Pancreas (tissue), 10 donors: Measurements from ENCODE around the gene TBCCD1. TPM values are rescaled to one million over a fixed set of nuclear protein-coding genes. Genes with fewer than 3 reads are reported as not detected.

Source experiments
- ATAC-seq, 4 donors: fragments of 200-7000 bp; cut with Tn5 transposase; one replicate each; pipeline versions ENCODE4 v1.8.0 to v1.9.1; 2020; ENCODE audit warnings: mild to moderate bottlenecking in 4 of 4, moderate library complexity in 4 of 4
- DNase-seq, 6 donors: peaks; one replicate each; pipeline ENCODE4 v3.0.0-alpha.2; 2020
- FAIRE-seq: peaks from 2 replicates; lab custom pipeline; 2012; peaks lifted over from hg19 to GRCh38; lab: Jason Lieb, UNC
- H3K27ac ChIP-seq, 4 donors: fragments of 200-600 bp; sonication (generic); 1 replicate in 3 of 4; 2 replicates in 1 of 4; pipeline versions ENCODE4 v1.5.0 to v1.8.0; 2020
- H3K27me3 ChIP-seq, 4 donors: fragments of 200-600 bp; one replicate each; pipeline ENCODE4 v1.8.0; 2021
- H3K36me3 ChIP-seq, 3 donors: fragments of 200-600 bp; sonication (generic) in 1 of 3; one replicate each; pipeline versions ENCODE4 v1.5.0 to v1.8.0; 2020 to 2021
- H3K4me1 ChIP-seq, 3 donors: fragments of 200-600 bp; one replicate each; pipeline ENCODE4 v1.8.0; 2021
- H3K4me3 ChIP-seq, 4 donors: fragments of 200-600 bp; sonication (generic) in 2 of 4; one replicate each; pipeline versions ENCODE4 v1.5.0 to v1.8.0; 2020 to 2021
- H3K9me3 ChIP-seq, 4 donors: fragments of 200-600 bp; one replicate each; pipeline ENCODE4 v1.8.0; 2021
- CTCF ChIP-seq, 4 donors: fragments of 200-600 bp; sonication (generic) in 3 of 4; IDR thresholded peaks; one replicate each; pipeline versions ENCODE4 v1.5.0 to v1.8.0; 2021; ENCODE audit warnings: antibody characterized with exemption in 4 of 4
- WGBS, 2 donors: extraction: QIAGEN DNeasy Blood & Tissue Kit; methylation state at CpG; one replicate each; pipeline ENCODE4 v1.1.7; 2013; 5-methylcytosine and 5-hydroxymethylcytosine counted together
- intact Hi-C, 3 donors: fragments of 100-400 bp; cut with DNase I; formaldehyde crosslinking; loops; one replicate each; pipeline versions ENCODE4 v1.11.1 to v1.14.2; 2022
- polyA plus RNA-seq, 2 donors: library from polyadenylated mRNA; stranded (reverse); fragments of 200-250 nt; gene quantifications; one replicate each; pipeline ENCODE4 v1.2.3, GENCODE V29; 2013
- total RNA-seq, 6 donors: library from RNA; stranded (reverse); fragmentation: NEBNext Ultra II Directional in 4 of 6; extraction: Animal tissue kit (Norgen Biotek cat#: 25700) in 4 of 6; gene quantifications; one replicate each; pipeline versions ENCODE4 v1.2.1 to v1.2.4, GENCODE V29; 2021 to 2023
- donor health status: healthy with polysubstance abuse.
- donor health status: DM: no; HTN: no; CAD: no; lungs with moderate emphysema.
- donor health status: DM: no; HTN: no; CAD: no.
- donor health status: control.
- donor health status: control.
- donor health status: Bipolar disorder and iron deficiency.
- donor health status: DM: yes; HTN: yes; CAD: no.
- donor health status: DM: no; HTN: no; CAD: no.
- donor health status: DM: no; HTN: no; CAD: no.
- donor health status: DM: yes; HTN: yes; CAD: no.

The TBCCD1 gene
- total and polyA plus RNA-seq, 8 donors, result 2.6 to 7.4 (median 5.1) TPM

- Histone ChIP-seq H3K4me1 (peaks cover 12 to 29% (median 22%) of the 10 kb centered on the region in 3 donors), H3K4me3 (no peak overlapping the region), H3K27ac (peak overlapping the region in 2 of 4 donors; percentile 53 to 71), H3K27me3 (no peaks in the 10 kb centered on the region), H3K9me3 (no peaks in the 10 kb centered on the region), H3K36me3 (peaks cover 0 to 4% (median 0%) of the 10 kb centered on the region in 3 donors)
- intact Hi-C loops, result no loop called here
- WGBS, 2 donors, result 75 to 83% methylated on average over 7 of the region's 7 CpGs
- DNase-seq (no peak), ATAC-seq (no peak), FAIRE-seq (no peak)
- no peak for TF ChIP-seq CTCF (IDR thresholded peaks at IDR 0.05)
Measured at GRCh38 chr3:186590580-186591295, 23.6 kb upstream of the TBCCD1 start.

- Histone ChIP-seq H3K36me3 (peaks cover 0 to 11% (median 0%) of the 10 kb centered on the region in 3 donors), H3K9me3 (no peaks in the 10 kb centered on the region), H3K4me3 (no peak overlapping the region), H3K4me1 (peaks cover 11 to 27% (median 20%) of the 10 kb centered on the region in 3 donors), H3K27me3 (no peaks in the 10 kb centered on the region), H3K27ac (peak overlapping the region in 2 of 4 donors; percentile 53 to 71)
- intact Hi-C loops, result no loop called here
- FAIRE-seq (no peak), DNase-seq (peak in 2 of 6 donors; percentile 40 to 51), ATAC-seq (peak; percentile 59 to 77 (median 69))
- TF ChIP-seq CTCF (IDR thresholded peaks at IDR 0.05), result no peak
- WGBS, 2 donors, result 41 to 43% methylated on average over 5 of the region's 5 CpGs
Measured at GRCh38 chr3:186589856-186590579, 22.9 kb upstream of the TBCCD1 start.

GRCh38 chr3:186589121-186589520, 22.0 kb upstream of the TBCCD1 start:
- no peak for TF ChIP-seq CTCF (IDR thresholded peaks at IDR 0.05)
- H3K4me1 ChIP-seq, result peaks cover 6 to 18% (median 16%) of the 10 kb centered on the region in 3 donors
- H3K4me3 ChIP-seq, result no peak overlapping the region
- H3K36me3 ChIP-seq, result peaks cover 0 to 15% (median 0%) of the 10 kb centered on the region in 3 donors
- FAIRE-seq (no peak), ATAC-seq (peak; percentile 64 to 76 (median 65)), DNase-seq (no peak)
- intact Hi-C loops, result no loop called here
- 29 to 35% methylated on average over 3 of the region's 3 CpGs for WGBS, 2 donors
- peak overlapping the region in 2 of 4 donors; percentile 53 to 71 for H3K27ac ChIP-seq
- no peaks in the 10 kb centered on the region for H3K27me3 ChIP-seq
- H3K9me3 ChIP-seq, result no peaks in the 10 kb centered on the region

- H3K4me3 ChIP-seq, result no peak overlapping the region
- no peaks in the 10 kb centered on the region for H3K9me3 ChIP-seq
- FAIRE-seq, result no peak
- intact Hi-C loops, result no loop called here
- WGBS, 2 donors, result 48 to 56% methylated on average over 2 of the region's 2 CpGs
- no peak for ATAC-seq
- DNase-seq, result no peak
- H3K27ac ChIP-seq, result no peak overlapping the region
- peaks cover 1 to 17% (median 11%) of the 10 kb centered on the region in 3 donors for H3K4me1 ChIP-seq
- no peak for TF ChIP-seq CTCF (IDR thresholded peaks at IDR 0.05)
- peaks cover 0 to 20% (median 3%) of the 10 kb centered on the region in 3 donors for H3K36me3 ChIP-seq
- H3K27me3 ChIP-seq, result no peaks in the 10 kb centered on the region
Measured at GRCh38 chr3:186588632-186589031, 21.5 kb upstream of the TBCCD1 start.
